MM.1S (cell line): Measurements from ENCODE around the gene PHLPP2.

Source experiments
- DNase-seq: peaks from one replicate; pipeline ENCODE4 v3.0.0-alpha.2; 2015
- H2AFZ ChIP-seq: fragments of 300-600 bp; sonication (generic); 2 replicates; pipeline ENCODE4 v1.6.0; 2016; ENCODE audit warnings: antibody characterized with exemption, low read length
- H3F3A ChIP-seq: fragments of 300-600 bp; sonication (generic); 2 replicates; pipeline ENCODE4 v1.6.1; 2016; ENCODE audit warnings: mild to moderate bottlenecking, antibody characterized with exemption, low read length, moderate library complexity, mixed read lengths; ENCODE audit not compliant: insufficient read depth
- H3K27ac ChIP-seq: fragments of 300-600 bp; sonication (generic); 2 replicates; pipeline ENCODE4 v1.5.1; 2016; ENCODE audit warnings: mild to moderate bottlenecking, low read length
- H3K27me3 ChIP-seq: fragments of 300-600 bp; sonication (generic); replicated peaks from 2 replicates; pipeline ENCODE4 v1.6.0; 2016; ENCODE audit warnings: low read length; ENCODE audit not compliant: insufficient read depth
- H3K36me3 ChIP-seq: fragments of 300-600 bp; sonication (generic); replicated peaks from 2 replicates; pipeline ENCODE4 v1.6.1; 2016; ENCODE audit warnings: mild to moderate bottlenecking, low read length, mixed read lengths; ENCODE audit not compliant: insufficient read depth
- H3K4me1 ChIP-seq: fragments of 300-600 bp; sonication (generic); 2 replicates; pipeline ENCODE4 v1.6.1; 2016; ENCODE audit warnings: low read length, mixed read lengths
- H3K4me2 ChIP-seq: fragments of 300-600 bp; sonication (generic); 2 replicates; pipeline ENCODE4 v1.6.0; 2016; ENCODE audit warnings: low read depth, low read length
- H3K4me3 ChIP-seq: fragments of 300-600 bp; sonication (generic); 2 replicates; pipeline ENCODE4 v1.5.1; 2016; ENCODE audit warnings: low read length, mixed read lengths
- H3K79me2 ChIP-seq: fragments of 300-600 bp; sonication (generic); 2 replicates; pipeline ENCODE4 v1.6.1; 2016; ENCODE audit warnings: mixed run types, low read length, mixed read lengths
- H3K9ac ChIP-seq: fragments of 300-600 bp; sonication (generic); 2 replicates; pipeline ENCODE4 v1.6.1; 2016; ENCODE audit warnings: low read length, mixed read lengths
- H3K9me2 ChIP-seq: fragments of 300-600 bp; sonication (generic); replicated peaks from 2 replicates; pipeline ENCODE4 v1.6.1; 2016; ENCODE audit warnings: mild to moderate bottlenecking, low read length, mixed read lengths; ENCODE audit not compliant: insufficient read depth
- H3K9me3 ChIP-seq: fragments of 300-600 bp; sonication (generic); replicated peaks from 2 replicates; pipeline ENCODE4 v1.6.1; 2016; ENCODE audit warnings: mild to moderate bottlenecking, low read length, mixed read lengths; ENCODE audit not compliant: insufficient read depth
- H4K20me1 ChIP-seq: fragments of 300-600 bp; sonication (generic); 2 replicates; pipeline ENCODE4 v1.6.1; 2016; ENCODE audit warnings: mild to moderate bottlenecking, low read length, moderate library complexity, mixed read lengths; ENCODE audit not compliant: insufficient read depth
- EZH2 ChIP-seq: fragments of 300-600 bp; sonication (generic); optimal IDR thresholded peaks from 2 replicates; pipeline ENCODE3; 2017; ENCODE audit warnings: low read depth, mild to moderate bottlenecking, antibody characterized with exemption, low read length, mixed read lengths
- EZH2phosphoT487 ChIP-seq: fragments of 300-600 bp; sonication (generic); IDR thresholded peaks from 2 replicates; pipeline ENCODE4 v1.6.1; 2018; ENCODE audit warnings: antibody characterized with exemption, low read length
- TF ChIP-seq, protein P1 (sequence below): fragments of 300-600 bp; sonication (generic); IDR thresholded peaks from 2 replicates; pipeline ENCODE4 v1.5.1; 2016; ENCODE audit warnings: antibody characterized with exemption, low read length, mixed read lengths

PHLPP2 gene

GRCh38 chr16:71666928-71667707 lies 57.4 kb downstream of the PHLPP2 start:
- TF ChIP-seq EZH2phosphoT487 (no peak), EZH2 (no peak)
- TF ChIP-seq, protein P1, sequence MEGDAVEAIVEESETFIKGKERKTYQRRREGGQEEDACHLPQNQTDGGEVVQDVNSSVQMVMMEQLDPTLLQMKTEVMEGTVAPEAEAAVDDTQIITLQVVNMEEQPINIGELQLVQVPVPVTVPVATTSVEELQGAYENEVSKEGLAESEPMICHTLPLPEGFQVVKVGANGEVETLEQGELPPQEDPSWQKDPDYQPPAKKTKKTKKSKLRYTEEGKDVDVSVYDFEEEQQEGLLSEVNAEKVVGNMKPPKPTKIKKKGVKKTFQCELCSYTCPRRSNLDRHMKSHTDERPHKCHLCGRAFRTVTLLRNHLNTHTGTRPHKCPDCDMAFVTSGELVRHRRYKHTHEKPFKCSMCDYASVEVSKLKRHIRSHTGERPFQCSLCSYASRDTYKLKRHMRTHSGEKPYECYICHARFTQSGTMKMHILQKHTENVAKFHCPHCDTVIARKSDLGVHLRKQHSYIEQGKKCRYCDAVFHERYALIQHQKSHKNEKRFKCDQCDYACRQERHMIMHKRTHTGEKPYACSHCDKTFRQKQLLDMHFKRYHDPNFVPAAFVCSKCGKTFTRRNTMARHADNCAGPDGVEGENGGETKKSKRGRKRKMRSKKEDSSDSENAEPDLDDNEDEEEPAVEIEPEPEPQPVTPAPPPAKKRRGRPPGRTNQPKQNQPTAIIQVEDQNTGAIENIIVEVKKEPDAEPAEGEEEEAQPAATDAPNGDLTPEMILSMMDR: no peak

DNA sequence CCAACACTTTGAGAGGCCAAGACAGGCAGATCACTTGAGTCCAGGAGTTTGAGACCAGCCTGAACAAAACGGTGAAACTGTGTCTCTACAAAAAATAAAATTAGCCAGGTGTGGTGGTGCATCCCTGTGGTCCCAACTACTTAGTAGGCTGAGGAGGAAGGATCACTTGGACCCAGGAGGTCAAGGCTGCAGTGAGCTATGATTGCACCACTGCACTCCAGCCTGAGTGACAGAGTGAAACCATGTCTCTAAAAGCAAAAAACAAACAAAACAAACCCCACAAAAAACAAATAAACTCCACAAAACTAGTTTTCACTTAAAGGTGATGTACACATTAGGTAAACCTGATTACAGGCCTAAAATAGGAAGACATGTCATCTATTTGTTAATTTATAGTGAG lies 58.2 kb downstream of the PHLPP2 start:
- no peaks in the 10 kb centered on the region for H3K9me3 ChIP-seq
- no peak overlapping the region for H3K27ac ChIP-seq
- H3K4me1 ChIP-seq: no peaks in the 10 kb centered on the region
- H3K27me3 ChIP-seq: no peaks in the 10 kb centered on the region
- H3K4me3 ChIP-seq: no peak overlapping the region
- H3F3A ChIP-seq: no peaks in the 10 kb centered on the region
- no peaks in the 10 kb centered on the region for H4K20me1 ChIP-seq
- H3K79me2 ChIP-seq: no peaks in the 10 kb centered on the region
- H3K4me2 ChIP-seq: no peak overlapping the region
- no peaks in the 10 kb centered on the region for H3K36me3 ChIP-seq
- TF ChIP-seq, protein P1: no peak
- TF ChIP-seq EZH2 (no peak), EZH2phosphoT487 (no peak)
- H3K9ac ChIP-seq: no peak overlapping the region
- no peaks in the 10 kb centered on the region for H3K9me2 ChIP-seq
- no peak for DNase-seq
- H2AFZ ChIP-seq: no peak overlapping the region

More at GRCh38 chr16:71666928-71667707, 57.4 kb downstream of the PHLPP2 start:
- Histone ChIP-seq H3K27ac (no peak overlapping the region), H3K36me3 (no peaks in the 10 kb centered on the region), H3K9me2 (no peaks in the 10 kb centered on the region), H3K4me3 (no peak overlapping the region), H3K4me1 (no peaks in the 10 kb centered on the region), H2AFZ (no peak overlapping the region), H3K79me2 (no peaks in the 10 kb centered on the region), H3K4me2 (no peak overlapping the region), H3K27me3 (no peaks in the 10 kb centered on the region), H3K9ac (no peak overlapping the region), H4K20me1 (no peaks in the 10 kb centered on the region), H3F3A (no peaks in the 10 kb centered on the region), H3K9me3 (no peaks in the 10 kb centered on the region)
- DNase-seq: no peak

DNA sequence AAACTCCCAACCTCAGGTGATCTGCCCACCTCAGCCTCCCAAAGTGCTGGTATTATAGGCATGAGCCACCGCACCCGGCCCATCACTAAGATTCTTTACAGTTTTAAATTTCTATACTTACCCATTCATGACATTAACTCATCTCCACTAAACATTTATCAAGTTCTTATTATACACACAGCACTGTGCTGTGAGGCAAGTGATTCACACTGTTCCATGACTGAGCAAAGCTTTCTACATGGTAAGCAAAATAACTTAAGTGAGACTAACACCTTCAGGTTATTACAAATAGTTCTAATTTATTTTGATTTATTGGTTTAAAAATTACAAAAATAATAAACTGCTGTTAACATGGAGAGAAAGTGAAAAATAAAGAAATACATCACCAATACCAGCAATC lies 65.0 kb downstream of the PHLPP2 start:
- Histone ChIP-seq H3K27ac (no peak overlapping the region), H3K4me1 (no peaks in the 10 kb centered on the region), H3K36me3 (no peaks in the 10 kb centered on the region; the same call in 1 of the 2 replicates), H3K27me3 (no peaks in the 10 kb centered on the region), H3K9me3 (no peaks in the 10 kb centered on the region), H3K9me2 (no peaks in the 10 kb centered on the region), H4K20me1 (no peaks in the 10 kb centered on the region), H3K79me2 (no peaks in the 10 kb centered on the region), H3K4me2 (no peak overlapping the region), H3K9ac (no peak overlapping the region), H3F3A (no peaks in the 10 kb centered on the region), H2AFZ (no peak overlapping the region), H3K4me3 (no peak overlapping the region)
- TF ChIP-seq, protein P1: no peak
- TF ChIP-seq EZH2: no peak
- TF ChIP-seq EZH2phosphoT487: no peak
- DNase-seq: no peak
